ENCODE data around the gene RIN2.

GRCh38 chr20:19712721-19713260 lies 45.3 kb upstream of the RIN2 start:
- TF ChIP-seq BACH2 (CRISPR knock-in tag; IDR thresholded peaks at IDR 0.05; ENCODE audit: borderline replicate concordance), result no peak
- TF ChIP-seq CSRNP3 (CRISPR knock-in tag; IDR thresholded peaks at IDR 0.05), result no peak
- no peak for TF ChIP-seq ZNF70 (CRISPR knock-in tag; IDR thresholded peaks at IDR 0.05)
- TF ChIP-seq GLIS3 (CRISPR knock-in tag; IDR thresholded peaks at IDR 0.05), result no peak
- TF ChIP-seq ZFP3 (CRISPR knock-in tag; IDR thresholded peaks at IDR 0.05), result no peak
- TF ChIP-seq OSR1 (CRISPR knock-in tag; IDR thresholded peaks at IDR 0.05), result no peak
- no peak for TF ChIP-seq TCF4 (CRISPR knock-in tag; IDR thresholded peaks at IDR 0.05; ENCODE audit: borderline replicate concordance)
- TF ChIP-seq, protein P1, sequence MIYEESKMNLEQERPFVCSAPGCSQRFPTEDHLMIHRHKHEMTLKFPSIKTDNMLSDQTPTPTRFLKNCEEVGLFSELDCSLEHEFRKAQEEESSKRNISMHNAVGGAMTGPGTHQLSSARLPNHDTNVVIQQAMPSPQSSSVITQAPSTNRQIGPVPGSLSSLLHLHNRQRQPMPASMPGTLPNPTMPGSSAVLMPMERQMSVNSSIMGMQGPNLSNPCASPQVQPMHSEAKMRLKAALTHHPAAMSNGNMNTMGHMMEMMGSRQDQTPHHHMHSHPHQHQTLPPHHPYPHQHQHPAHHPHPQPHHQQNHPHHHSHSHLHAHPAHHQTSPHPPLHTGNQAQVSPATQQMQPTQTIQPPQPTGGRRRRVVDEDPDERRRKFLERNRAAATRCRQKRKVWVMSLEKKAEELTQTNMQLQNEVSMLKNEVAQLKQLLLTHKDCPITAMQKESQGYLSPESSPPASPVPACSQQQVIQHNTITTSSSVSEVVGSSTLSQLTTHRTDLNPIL (CRISPR knock-in tag; IDR thresholded peaks at IDR 0.05; ENCODE audit: low read depth), result no peak
- TF ChIP-seq ISL1 (CRISPR knock-in tag; IDR thresholded peaks at IDR 0.05), result no peak
- TF ChIP-seq, protein P2, sequence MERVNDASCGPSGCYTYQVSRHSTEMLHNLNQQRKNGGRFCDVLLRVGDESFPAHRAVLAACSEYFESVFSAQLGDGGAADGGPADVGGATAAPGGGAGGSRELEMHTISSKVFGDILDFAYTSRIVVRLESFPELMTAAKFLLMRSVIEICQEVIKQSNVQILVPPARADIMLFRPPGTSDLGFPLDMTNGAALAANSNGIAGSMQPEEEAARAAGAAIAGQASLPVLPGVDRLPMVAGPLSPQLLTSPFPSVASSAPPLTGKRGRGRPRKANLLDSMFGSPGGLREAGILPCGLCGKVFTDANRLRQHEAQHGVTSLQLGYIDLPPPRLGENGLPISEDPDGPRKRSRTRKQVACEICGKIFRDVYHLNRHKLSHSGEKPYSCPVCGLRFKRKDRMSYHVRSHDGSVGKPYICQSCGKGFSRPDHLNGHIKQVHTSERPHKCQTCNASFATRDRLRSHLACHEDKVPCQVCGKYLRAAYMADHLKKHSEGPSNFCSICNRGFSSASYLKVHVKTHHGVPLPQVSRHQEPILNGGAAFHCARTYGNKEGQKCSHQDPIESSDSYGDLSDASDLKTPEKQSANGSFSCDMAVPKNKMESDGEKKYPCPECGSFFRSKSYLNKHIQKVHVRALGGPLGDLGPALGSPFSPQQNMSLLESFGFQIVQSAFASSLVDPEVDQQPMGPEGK (CRISPR knock-in tag; IDR thresholded peaks at IDR 0.05; ENCODE audit: borderline replicate concordance), result no peak
- no peak for TF ChIP-seq ZC3H10 (CRISPR knock-in tag; IDR thresholded peaks at IDR 0.05)
- no peak for TF ChIP-seq PPARA (CRISPR knock-in tag; IDR thresholded peaks at IDR 0.05; ENCODE audit: borderline replicate concordance)
- no peak for TF ChIP-seq POU6F1 (CRISPR knock-in tag; IDR thresholded peaks at IDR 0.05; ENCODE audit: borderline replicate concordance, low read depth)

Data from SK-N-SH treated with all-trans-retinoic acid at 6 μM for 48 hours (cell line).